ENCODE measurements around the gene SCFD2. TPM values are rescaled to one million over a fixed set of nuclear protein-coding genes. Genes with fewer than 3 reads are reported as not detected.
A peak's percentile ranks its signal among the peaks of the same experiment; 100 is the strongest.

SCFD2 gene
- total RNA-seq, 1 donor: 24.2 TPM

DNA sequence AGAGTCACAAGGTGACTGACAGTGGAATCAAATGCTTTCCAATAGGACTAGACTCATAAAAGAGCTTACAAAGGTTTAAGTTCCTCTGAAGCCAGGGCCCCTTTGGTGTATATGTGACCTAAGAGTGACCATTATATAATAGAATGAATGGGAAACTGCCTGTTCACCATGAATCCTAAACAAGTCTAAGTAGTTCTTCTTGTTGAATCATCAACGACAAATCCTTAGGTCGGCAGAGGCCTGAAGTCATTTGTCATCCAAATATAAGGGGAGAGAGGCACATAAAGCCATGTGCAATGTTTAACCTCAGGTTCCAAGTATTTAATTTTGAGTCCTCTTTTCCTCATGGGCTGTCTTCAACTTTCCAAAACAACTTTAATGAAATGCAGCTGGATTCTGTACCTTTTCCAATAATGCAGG lies 381.4 kb downstream of the SCFD2 start:
- Histone ChIP-seq H3K4me3 (ENCODE audit: insufficient read depth, low read length) (no peak overlapping the region), H3K9me3 (ENCODE audit: low read depth, low read length) (no peaks in the 10 kb centered on the region), H3K4me1 (ENCODE audit: insufficient read depth, low read length) (peaks cover 10% of the 10 kb centered on the region), H4K20me1 (ENCODE audit: insufficient read depth, low read length) (no peaks in the 10 kb centered on the region), H3K36me3 (ENCODE audit: insufficient read depth, low read length) (no peaks in the 10 kb centered on the region), H2AFZ (ENCODE audit: low read length) (no peak overlapping the region), H3K79me2 (ENCODE audit: insufficient read depth, low read length) (no peaks in the 10 kb centered on the region), H3K4me2 (ENCODE audit: insufficient read depth, low read length) (no peak overlapping the region), H3K27ac (ENCODE audit: low read depth, low read length) (no peak overlapping the region), H3K27me3 (ENCODE audit: insufficient read depth, low read length) (no peaks in the 10 kb centered on the region)
- TF ChIP-seq, protein P1, sequence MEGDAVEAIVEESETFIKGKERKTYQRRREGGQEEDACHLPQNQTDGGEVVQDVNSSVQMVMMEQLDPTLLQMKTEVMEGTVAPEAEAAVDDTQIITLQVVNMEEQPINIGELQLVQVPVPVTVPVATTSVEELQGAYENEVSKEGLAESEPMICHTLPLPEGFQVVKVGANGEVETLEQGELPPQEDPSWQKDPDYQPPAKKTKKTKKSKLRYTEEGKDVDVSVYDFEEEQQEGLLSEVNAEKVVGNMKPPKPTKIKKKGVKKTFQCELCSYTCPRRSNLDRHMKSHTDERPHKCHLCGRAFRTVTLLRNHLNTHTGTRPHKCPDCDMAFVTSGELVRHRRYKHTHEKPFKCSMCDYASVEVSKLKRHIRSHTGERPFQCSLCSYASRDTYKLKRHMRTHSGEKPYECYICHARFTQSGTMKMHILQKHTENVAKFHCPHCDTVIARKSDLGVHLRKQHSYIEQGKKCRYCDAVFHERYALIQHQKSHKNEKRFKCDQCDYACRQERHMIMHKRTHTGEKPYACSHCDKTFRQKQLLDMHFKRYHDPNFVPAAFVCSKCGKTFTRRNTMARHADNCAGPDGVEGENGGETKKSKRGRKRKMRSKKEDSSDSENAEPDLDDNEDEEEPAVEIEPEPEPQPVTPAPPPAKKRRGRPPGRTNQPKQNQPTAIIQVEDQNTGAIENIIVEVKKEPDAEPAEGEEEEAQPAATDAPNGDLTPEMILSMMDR (IDR thresholded peaks at IDR 0.05; ENCODE audit: extremely low read depth, low read depth, low read length): no peak
- peak; percentile 68 for DNase-seq (ENCODE audit: insufficient read length, low spot score, missing footprints)

DNA sequence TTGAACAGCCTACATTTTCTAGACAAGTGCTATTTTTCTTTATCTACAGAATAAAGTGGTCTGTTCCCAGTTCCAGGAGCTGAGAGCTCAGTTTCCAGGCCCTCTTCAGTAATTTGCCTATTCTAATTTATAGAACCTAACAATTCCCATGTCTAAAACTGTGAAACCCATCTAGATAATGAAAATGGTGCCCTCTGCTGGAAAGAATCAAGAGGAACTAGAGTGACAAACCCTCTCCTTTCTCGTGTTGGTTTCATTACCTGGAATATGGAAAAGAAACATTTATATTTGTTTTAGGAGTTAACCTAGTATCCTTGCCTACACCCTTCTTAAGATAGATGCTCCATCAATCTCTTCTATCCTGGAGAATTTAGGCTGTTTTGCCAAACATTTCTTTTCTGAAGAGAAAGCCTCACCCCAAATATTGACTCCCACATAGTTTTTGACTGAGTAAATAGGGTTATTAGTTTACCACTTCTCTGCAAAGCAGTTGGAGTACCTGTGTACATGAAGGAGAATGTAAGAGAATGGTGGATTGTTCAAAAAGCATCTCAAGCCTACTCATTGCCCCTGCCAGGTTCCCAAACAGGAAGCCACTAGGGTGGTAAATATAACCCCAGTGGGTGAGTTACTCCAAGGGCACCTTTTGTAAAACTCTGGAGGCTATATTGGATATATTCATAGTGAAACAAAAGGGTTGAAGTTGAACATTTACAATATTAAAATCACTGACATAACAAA lies 382.1 kb downstream of the SCFD2 start:
- no peak overlapping the region for H3K27ac ChIP-seq (ENCODE audit: low read depth, low read length)
- no peak overlapping the region for H3K4me3 ChIP-seq (ENCODE audit: insufficient read depth, low read length)
- H2AFZ ChIP-seq (ENCODE audit: low read length): no peak overlapping the region
- no peak overlapping the region for H3K4me2 ChIP-seq (ENCODE audit: insufficient read depth, low read length)
- DNase-seq (ENCODE audit: insufficient read length, low spot score, missing footprints): peak; percentile 78
- no peaks in the 10 kb centered on the region for H3K27me3 ChIP-seq (ENCODE audit: insufficient read depth, low read length)
- H3K9me3 ChIP-seq (ENCODE audit: low read depth, low read length): no peaks in the 10 kb centered on the region
- H3K79me2 ChIP-seq (ENCODE audit: insufficient read depth, low read length): no peaks in the 10 kb centered on the region
- H4K20me1 ChIP-seq (ENCODE audit: insufficient read depth, low read length): no peaks in the 10 kb centered on the region
- no peaks in the 10 kb centered on the region for H3K36me3 ChIP-seq (ENCODE audit: insufficient read depth, low read length)
- TF ChIP-seq, protein P1 (IDR thresholded peaks at IDR 0.05; ENCODE audit: extremely low read depth, low read depth, low read length): peak; percentile 74
- peaks cover 10% of the 10 kb centered on the region for H3K4me1 ChIP-seq (ENCODE audit: insufficient read depth, low read length)

DNA sequence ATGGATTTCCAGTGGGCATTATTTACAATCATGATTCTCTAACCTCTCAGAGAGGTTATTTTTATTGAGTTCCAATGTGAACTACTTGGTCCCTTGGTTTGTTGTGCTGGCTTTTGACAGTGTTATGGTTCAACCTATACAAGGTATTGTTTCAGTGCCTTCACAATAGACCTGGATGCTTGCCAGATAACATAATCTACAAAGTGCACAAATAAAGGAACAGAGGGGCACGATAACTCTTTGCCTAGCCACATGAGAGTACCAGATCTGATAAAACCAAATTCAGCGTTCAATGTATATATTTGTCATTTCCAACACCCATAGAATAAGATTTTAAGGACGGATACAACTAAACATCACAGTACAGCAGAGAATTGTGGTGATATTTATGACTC lies 382.9 kb downstream of the SCFD2 start:
- Histone ChIP-seq H3K4me2 (ENCODE audit: insufficient read depth, low read length) (no peak overlapping the region), H2AFZ (ENCODE audit: low read length) (no peak overlapping the region), H3K4me3 (ENCODE audit: insufficient read depth, low read length) (no peak overlapping the region), H3K79me2 (ENCODE audit: insufficient read depth, low read length) (no peaks in the 10 kb centered on the region), H4K20me1 (ENCODE audit: insufficient read depth, low read length) (no peaks in the 10 kb centered on the region), H3K9me3 (ENCODE audit: low read depth, low read length) (no peaks in the 10 kb centered on the region), H3K27ac (ENCODE audit: low read depth, low read length) (no peak overlapping the region), H3K36me3 (ENCODE audit: insufficient read depth, low read length) (no peaks in the 10 kb centered on the region), H3K4me1 (ENCODE audit: insufficient read depth, low read length) (peaks cover 10% of the 10 kb centered on the region), H3K27me3 (ENCODE audit: insufficient read depth, low read length) (no peaks in the 10 kb centered on the region)
- TF ChIP-seq, protein P1 (IDR thresholded peaks at IDR 0.05; ENCODE audit: extremely low read depth, low read depth, low read length): no peak
- DNase-seq (ENCODE audit: insufficient read length, low spot score, missing footprints): no peak

DNA sequence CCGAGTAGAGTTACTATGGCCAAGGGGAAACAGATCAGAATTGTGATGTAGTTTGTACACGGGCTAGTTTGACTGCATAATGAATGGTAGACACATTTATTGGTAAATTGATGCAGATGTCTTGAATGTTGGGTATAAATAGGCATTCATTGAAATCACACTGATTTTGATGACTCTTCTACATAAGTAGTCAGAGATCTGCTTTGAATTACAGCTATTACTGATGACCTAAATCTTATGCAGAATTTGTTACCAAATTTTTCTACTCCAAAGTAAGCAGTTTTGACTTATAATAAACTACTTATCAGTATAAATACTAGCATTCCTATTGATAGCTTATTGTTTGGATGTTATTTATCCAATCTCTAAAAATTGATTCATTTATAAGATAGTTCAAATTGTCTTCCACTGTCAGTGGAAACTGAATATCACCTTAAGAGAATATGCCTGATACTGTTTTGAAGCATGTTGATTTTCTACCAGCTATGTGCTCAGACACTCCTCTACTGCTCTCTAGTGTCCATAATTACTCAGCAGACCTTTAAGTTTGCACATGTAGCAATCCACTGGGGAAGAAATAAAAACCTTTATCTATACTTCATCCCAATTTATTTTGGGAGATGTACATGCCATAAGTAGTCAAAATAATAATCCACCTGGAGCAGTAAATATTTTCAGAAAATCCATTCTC lies 383.5 kb downstream of the SCFD2 start:
- DNase-seq (ENCODE audit: insufficient read length, low spot score, missing footprints): peak; percentile 50
- Histone ChIP-seq H4K20me1 (ENCODE audit: insufficient read depth, low read length) (no peaks in the 10 kb centered on the region), H2AFZ (ENCODE audit: low read length) (no peak overlapping the region), H3K4me1 (ENCODE audit: insufficient read depth, low read length) (peaks cover 10% of the 10 kb centered on the region), H3K79me2 (ENCODE audit: insufficient read depth, low read length) (no peaks in the 10 kb centered on the region), H3K27me3 (ENCODE audit: insufficient read depth, low read length) (no peaks in the 10 kb centered on the region), H3K9me3 (ENCODE audit: low read depth, low read length) (no peaks in the 10 kb centered on the region), H3K4me3 (ENCODE audit: insufficient read depth, low read length) (no peak overlapping the region), H3K36me3 (ENCODE audit: insufficient read depth, low read length) (no peaks in the 10 kb centered on the region), H3K27ac (ENCODE audit: low read depth, low read length) (no peak overlapping the region), H3K4me2 (ENCODE audit: insufficient read depth, low read length) (no peak overlapping the region)
- TF ChIP-seq, protein P1 (IDR thresholded peaks at IDR 0.05; ENCODE audit: extremely low read depth, low read depth, low read length): peak; percentile 81

All from osteoblast (primary cell).